HCT116 (cell line): Measurements from ENCODE around the gene CTNNA2. TPM values are rescaled to one million over a fixed set of nuclear protein-coding genes. Genes with fewer than 3 reads are reported as not detected.

Source experiments
- ATAC-seq: fragments of 200-7000 bp; cut with Tn5 transposase; 2 replicates; pipeline ENCODE4 v1.9.1; 2020; ENCODE audit warnings: mild to moderate bottlenecking, moderate library complexity
- BruUV-seq: library from RNA; stranded (reverse); fragments of 400-500 nt; replicated peaks from 2 replicates; lab custom pipeline; 2021; lab: Mats Ljungman, UMichigan
- CTCF ChIA-PET: fragments of 300-600 bp; sonication (Branson Sonifier 250); formaldehyde crosslinking; loops from one replicate; lab custom pipeline; 2021; ENCODE audit warnings: antibody characterized with exemption; lab: Charles Lee
- POLR2A ChIA-PET: fragments of 300-600, 350-600 bp; sonication (Branson Sonifier 250); formaldehyde crosslinking; loops from one replicate; lab custom pipeline; 2021; ENCODE audit warnings: antibody characterized with exemption; lab: Charles Lee
- RAD21 ChIA-PET, 2 experiments: fragments of 300-600 bp; sonication (Branson Sonifier 250); formaldehyde crosslinking; loops; one replicate each; lab custom pipeline; 2023; ENCODE audit warnings: low total read pairs in 2 of 2; ENCODE audit not compliant: uncharacterized antibody in 2 of 2, unreplicated experiment in 2 of 2, low non-redundant PET in 1 of 2; lab: Charles Lee
- DNase-seq: peaks from one replicate; pipeline ENCODE4 v3.0.0-alpha.2; 2010; ENCODE audit warnings: low read depth, low spot score
- H2AFZ ChIP-seq: fragments of 200-600 bp; shearing (Covaris generic), sonication (generic); 2 replicates; pipeline ENCODE4 v1.6.1; 2017; ENCODE audit warnings: low read depth, mixed run types, mixed read lengths, antibody characterized with exemption, low read length; ENCODE audit not compliant: poor library complexity, severe bottlenecking
- H3K27ac ChIP-seq: 2 replicates; pipeline ENCODE4 v1.5.1; 2012; ENCODE audit warnings: low read depth, low read length
- H3K27me3 ChIP-seq: fragments of 200-600 bp; sonication (generic); 2 replicates; pipeline ENCODE4 v1.6.1; 2016; ENCODE audit warnings: mixed run types, low read length, mixed read lengths; ENCODE audit not compliant: insufficient read depth
- H3K36me3 ChIP-seq, 2 experiments: fragments of 200-500 bp in 1 of 2; fragments of 200-600 bp in 1 of 2; sonication (Bioruptor generic) in 1 of 2; sonication (generic) in 1 of 2; 2 replicates each; pipeline versions ENCODE4 v1.5.1 to v1.6.1; 2014 to 2016; ENCODE audit warnings: low read length in 2 of 2, inconsistent platforms in 1 of 2, mixed read lengths in 1 of 2, mixed run types in 1 of 2; ENCODE audit not compliant: insufficient read depth in 2 of 2, control insufficient read depth in 1 of 2
- H3K4me1 ChIP-seq, 2 experiments: fragments of 200-600 bp in 1 of 2; sonication (generic) in 1 of 2; 2 replicates each; pipeline versions ENCODE4 v1.5.1 to v1.6.1; 2012 to 2017; ENCODE audit warnings: low read length in 2 of 2, inconsistent platforms in 1 of 2, mild to moderate bottlenecking in 1 of 2, mixed read lengths in 1 of 2, mixed run types in 1 of 2, moderate library complexity in 1 of 2; ENCODE audit not compliant: insufficient read depth in 2 of 2, control insufficient read depth in 1 of 2
- H3K4me2 ChIP-seq: fragments of 200-600 bp; sonication (generic); 2 replicates; pipeline ENCODE4 v1.6.1; 2017; ENCODE audit warnings: mixed run types, low read length, mixed read lengths
- H3K4me3 ChIP-seq, 2 experiments: fragments of 200-600 bp in 1 of 2; sonication (generic) in 1 of 2; replicated peaks in 1 of 2; 2 replicates each; pipeline ENCODE4 v1.5.1; 2011 to 2016; ENCODE audit warnings: low read length in 2 of 2, control low read depth in 1 of 2, low read depth in 1 of 2, mild to moderate bottlenecking in 1 of 2, mixed read lengths in 1 of 2, mixed run types in 1 of 2
- H3K79me2 ChIP-seq: fragments of 200-600 bp; sonication (generic); 2 replicates; pipeline ENCODE4 v1.6.1; 2017; ENCODE audit warnings: mild to moderate bottlenecking, mixed run types, low read length, moderate library complexity, mixed read lengths; ENCODE audit not compliant: insufficient read depth
- H3K9ac ChIP-seq: fragments of 200-600 bp; sonication (generic); 2 replicates; pipeline ENCODE4 v1.6.1; 2016; ENCODE audit warnings: low read length, mixed read lengths
- H3K9me2 ChIP-seq: fragments of 200-600 bp; sonication (generic), shearing (Covaris generic); 2 replicates; pipeline ENCODE4 v1.6.1; 2017; ENCODE audit warnings: mixed run types, mild to moderate bottlenecking, moderate library complexity; ENCODE audit not compliant: insufficient read depth
- H3K9me3 ChIP-seq, 2 experiments: fragments of 200-500 bp in 1 of 2; fragments of 200-600 bp in 1 of 2; sonication (Bioruptor generic) in 1 of 2; sonication (generic) in 1 of 2; 2 replicates each; pipeline ENCODE4 v1.6.1; 2014 to 2017; ENCODE audit warnings: low read length in 2 of 2, mixed read lengths in 2 of 2, inconsistent platforms in 1 of 2, low read depth in 1 of 2, mild to moderate bottlenecking in 1 of 2, mixed run types in 1 of 2, moderate library complexity in 1 of 2; ENCODE audit not compliant: control insufficient read depth in 1 of 2, insufficient read depth in 1 of 2
- H4K20me1 ChIP-seq: fragments of 200-600 bp; sonication (generic), shearing (Covaris generic); 2 replicates; pipeline ENCODE4 v1.6.1; 2017; ENCODE audit warnings: mixed run types, mild to moderate bottlenecking, moderate library complexity; ENCODE audit not compliant: insufficient read depth
- ATF3 ChIP-seq: IDR thresholded peaks from 2 replicates; pipeline ENCODE4 v1.6.1; 2012
- CBX3 ChIP-seq: IDR thresholded peaks from 2 replicates; pipeline ENCODE4 v1.6.1; 2012; ENCODE audit warnings: low read depth
- CEBPB ChIP-seq: IDR thresholded peaks from 2 replicates; pipeline ENCODE4 v1.6.1; 2012; ENCODE audit warnings: low read depth
- CTCF ChIP-seq, 3 experiments: fragments of 200-600 bp in 1 of 3; sonication (generic) in 1 of 3; IDR thresholded peaks in 2 of 3; conservative IDR thresholded peaks in 1 of 3; 2 replicates each; pipeline ENCODE4 v1.5.1; 2012 to 2017; ENCODE audit warnings: low read depth in 2 of 3, low read length in 2 of 3, antibody characterized with exemption in 1 of 3, borderline replicate concordance in 1 of 3, control low read depth in 1 of 3, mild to moderate bottlenecking in 1 of 3, mixed read lengths in 1 of 3, mixed run types in 1 of 3, moderate library complexity in 1 of 3; ENCODE audit not compliant: insufficient read depth in 1 of 3
- EGR1 ChIP-seq: IDR thresholded peaks from 2 replicates; pipeline ENCODE4 v1.6.1; 2012; ENCODE audit warnings: low read depth
- ELF1 ChIP-seq: IDR thresholded peaks from 2 replicates; pipeline ENCODE4 v1.6.1; 2012; ENCODE audit warnings: low read depth, borderline replicate concordance
- FOSL1 ChIP-seq: IDR thresholded peaks from 2 replicates; pipeline ENCODE4 v1.6.1; 2012; ENCODE audit warnings: low read depth
- MAX ChIP-seq: IDR thresholded peaks from 2 replicates; pipeline ENCODE4 v1.6.1; 2012
- POLR2AphosphoS5 ChIP-seq: IDR thresholded peaks from 2 replicates; pipeline ENCODE4 v1.6.1; 2011; ENCODE audit warnings: mild to moderate bottlenecking, low read depth, low read length, moderate library complexity
- RAD21 ChIP-seq: IDR thresholded peaks from 2 replicates; pipeline ENCODE4 v1.6.1; 2012; ENCODE audit warnings: low read depth, mild to moderate bottlenecking
- REST ChIP-seq: IDR thresholded peaks from 2 replicates; pipeline ENCODE4 v1.6.1; 2012; ENCODE audit warnings: low read depth
- SRF ChIP-seq: IDR thresholded peaks from 2 replicates; pipeline ENCODE4 v1.6.1; 2012; ENCODE audit warnings: low read depth
- TCF7L2 ChIP-seq: IDR thresholded peaks from 2 replicates; pipeline ENCODE4 v1.7.0; 2011; ENCODE audit warnings: borderline replicate concordance, inconsistent platforms; ENCODE audit not compliant: insufficient read depth, insufficient read length; ENCODE audit errors: extremely low read depth
- YY1 ChIP-seq: IDR thresholded peaks from 2 replicates; pipeline ENCODE4 v1.6.1; 2011; ENCODE audit warnings: low read length, low read depth, moderate library complexity, mild to moderate bottlenecking; ENCODE audit not compliant: insufficient replicate concordance; ENCODE audit errors: extremely low read depth
- ZBTB33 ChIP-seq: IDR thresholded peaks from 2 replicates; pipeline ENCODE4 v1.6.1; 2011; ENCODE audit warnings: mild to moderate bottlenecking, low read length, moderate library complexity; ENCODE audit not compliant: insufficient replicate concordance; ENCODE audit errors: extremely low read depth
- ZFX ChIP-seq: fragments of 450-650 bp; IDR thresholded peaks from 2 replicates; pipeline ENCODE4 v1.6.1; 2017
- ZNF274 ChIP-seq: fragments of 200-500 bp; sonication (Bioruptor generic); IDR thresholded peaks from 2 replicates; pipeline ENCODE4 v1.6.1; 2014; ENCODE audit warnings: mild to moderate bottlenecking, low read depth, low read length, inconsistent platforms
- intact Hi-C: fragments of 100-400 bp; cut with micrococcal nuclease; formaldehyde crosslinking; loops from 2 replicates; pipeline ENCODE4 v1.10.0; 2022
- total RNA-seq: library from RNA; stranded (reverse); gene quantifications from one replicate; pipeline ENCODE4 v1.2.1, GENCODE V29; 2021; ENCODE audit not compliant: unreplicated experiment

Gene CTNNA2
- total RNA-seq, 1 experiment from 2014 or later = not detected

GRCh38 chr2:80407377-80407776 lies 894.5 kb downstream of the CTNNA2 start:
- H3K9me3 ChIP-seq = peaks cover 4 to 14% of the 10 kb centered on the region in 2 experiments; a peak in 2 of 4 replicates
- no peak overlapping the region for H2AFZ ChIP-seq
- RAD21 ChIA-PET = no interaction called here
- DNase-seq (no peak), ATAC-seq (no peak)
- H4K20me1 ChIP-seq = no peaks in the 10 kb centered on the region
- no peaks in the 10 kb centered on the region for H3K79me2 ChIP-seq
- TF ChIP-seq FOSL1 (no peak), POLR2AphosphoS5 (no peak), ELF1 (no peak), ZFX (no peak), CBX3 (no peak), ZNF274 (no peak), EGR1 (no peak), ATF3 (no peak), ZBTB33 (no peak), REST (no peak), CEBPB (no peak), RAD21 (no peak), TCF7L2 (no peak), CTCF (IDR thresholded peaks at IDR 0.05 in 2 of 3, conservative IDR thresholded peaks at IDR 0.05 in 1 of 3; ENCODE audit: borderline replicate concordance in 1 of 3, insufficient read depth in 1 of 3, low read depth in 2 of 3, low read length in 2 of 3) (no peak), YY1 (no peak), SRF (no peak), MAX (no peak)
- no peaks in the 10 kb centered on the region for H3K36me3 ChIP-seq
- H3K27me3 ChIP-seq = no peaks in the 10 kb centered on the region
- H3K9me2 ChIP-seq = no peaks in the 10 kb centered on the region
- no peak overlapping the region for H3K4me2 ChIP-seq
- H3K27ac ChIP-seq = no peak overlapping the region
- POLR2A ChIA-PET = no interaction called here
- H3K4me1 ChIP-seq = no peaks in the 10 kb centered on the region
- no TSS peak for BruUV-seq
- intact Hi-C loops = no loop called here
- CTCF ChIA-PET = no interaction called here
- H3K9ac ChIP-seq = no peak overlapping the region
- H3K4me3 ChIP-seq = no peak overlapping the region
